ENCODE measurements around the gene PARL. TPM values are rescaled to one million over a fixed set of nuclear protein-coding genes. Genes with fewer than 3 reads are reported as not detected.

PARL gene
- total RNA-seq, 1 experiment from 2014 or later, result 69.7 TPM

GRCh38 chr3:183870563-183870962 is 14.1 kb downstream of the PARL start:
- H3K9me2 ChIP-seq (ENCODE audit: insufficient read depth), result no peaks in the 10 kb centered on the region
- H3K9ac ChIP-seq (ENCODE audit: low read length), result no peak overlapping the region
- RAD21 ChIA-PET (ENCODE audit: low non-redundant PET in 1 of 2, low total read pairs in 2 of 2, uncharacterized antibody in 2 of 2, unreplicated experiment in 2 of 2), result no interaction called here
- POLR2A ChIA-PET, result no interaction called here
- peaks cover 81% of the 10 kb centered on the region for H3K79me2 ChIP-seq (ENCODE audit: insufficient read depth, low read length)
- DNase-seq (ENCODE audit: low read depth, low spot score) (no peak), ATAC-seq (no peak)
- H3K27me3 ChIP-seq (ENCODE audit: insufficient read depth, low read length), result no peaks in the 10 kb centered on the region
- peaks cover 10 to 13% of the 10 kb centered on the region in 2 experiments; a peak in 2 of 4 replicates for H3K36me3 ChIP-seq (ENCODE audit: control insufficient read depth in 1 of 2, insufficient read depth in 2 of 2, low read length in 2 of 2)
- H4K20me1 ChIP-seq (ENCODE audit: insufficient read depth), result no peaks in the 10 kb centered on the region
- intact Hi-C loops (cut with micrococcal nuclease), result no loop called here
- H2AFZ ChIP-seq (ENCODE audit: low read depth, low read length, poor library complexity, severe bottlenecking), result no peak overlapping the region
- H3K4me2 ChIP-seq (ENCODE audit: low read length), result no peak overlapping the region
- no peak for TF ChIP-seq TCF7L2 (IDR thresholded peaks at IDR 0.05; ENCODE audit: borderline replicate concordance, extremely low read depth, insufficient read depth, insufficient read length)
- no peak for TF ChIP-seq SP1 (IDR thresholded peaks at IDR 0.05; ENCODE audit: low read depth)
- no peak for TF ChIP-seq FOSL1 (IDR thresholded peaks at IDR 0.05; ENCODE audit: low read depth)
- no peak for TF ChIP-seq POLR2AphosphoS5 (IDR thresholded peaks at IDR 0.05; ENCODE audit: low read depth, low read length)
- TF ChIP-seq ZFX (IDR thresholded peaks at IDR 0.05), result no peak
- TF ChIP-seq CEBPB (IDR thresholded peaks at IDR 0.05; ENCODE audit: low read depth), result no peak
- TF ChIP-seq CBX3 (IDR thresholded peaks at IDR 0.05; ENCODE audit: low read depth), result no peak
- H3K27ac ChIP-seq (ENCODE audit: low read depth, low read length), result no peak overlapping the region
- no TSS peak for BruUV-seq (replicated peaks)
- peaks cover 0 to 9% of the 10 kb centered on the region in 2 experiments; a peak in 2 of 4 replicates for H3K4me1 ChIP-seq (ENCODE audit: control insufficient read depth in 1 of 2, insufficient read depth in 2 of 2, low read length in 2 of 2)
- no peak overlapping the region for H3K4me3 ChIP-seq (replicated peaks in 1 of 2; ENCODE audit: low read depth in 1 of 2, low read length in 2 of 2)
- H3K9me3 ChIP-seq (ENCODE audit: control insufficient read depth in 1 of 2, insufficient read depth in 1 of 2, low read depth in 1 of 2, low read length in 2 of 2), result no peaks in the 10 kb centered on the region
- CTCF ChIA-PET, result no interaction called here

- ATAC-seq (no peak), DNase-seq (ENCODE audit: low read depth, low spot score) (no peak)
- BruUV-seq (replicated peaks), result no TSS peak
- Histone ChIP-seq H3K79me2 (ENCODE audit: insufficient read depth, low read length) (peaks cover 66% of the 10 kb centered on the region), H4K20me1 (ENCODE audit: insufficient read depth) (no peaks in the 10 kb centered on the region), H3K9ac (ENCODE audit: low read length) (no peak overlapping the region), H3K27ac (ENCODE audit: low read depth, low read length) (no peak overlapping the region), H3K9me2 (ENCODE audit: insufficient read depth) (no peaks in the 10 kb centered on the region), H3K4me2 (ENCODE audit: low read length) (no peak overlapping the region), H3K36me3 (ENCODE audit: control insufficient read depth in 1 of 2, insufficient read depth in 2 of 2, low read length in 2 of 2) (peaks cover 13 to 16% of the 10 kb centered on the region in 2 experiments; a peak in 3 of 4 replicates), H3K27me3 (ENCODE audit: insufficient read depth, low read length) (no peaks in the 10 kb centered on the region), H3K4me1 (ENCODE audit: control insufficient read depth in 1 of 2, insufficient read depth in 2 of 2, low read length in 2 of 2) (peaks cover 0 to 6% of the 10 kb centered on the region in 2 experiments; a peak in 2 of 4 replicates), H3K4me3 (replicated peaks in 1 of 2; ENCODE audit: low read depth in 1 of 2, low read length in 2 of 2) (no peak overlapping the region), H3K9me3 (ENCODE audit: control insufficient read depth in 1 of 2, insufficient read depth in 1 of 2, low read depth in 1 of 2, low read length in 2 of 2) (no peaks in the 10 kb centered on the region), H2AFZ (ENCODE audit: low read depth, low read length, poor library complexity, severe bottlenecking) (no peak overlapping the region)
- ChIA-PET CTCF (no interaction called here), RAD21 (ENCODE audit: low non-redundant PET in 1 of 2, low total read pairs in 2 of 2, uncharacterized antibody in 2 of 2, unreplicated experiment in 2 of 2) (no interaction called here), POLR2A (no interaction called here)
- no peak for TF ChIP-seq TCF7L2 (IDR thresholded peaks at IDR 0.05; ENCODE audit: borderline replicate concordance, extremely low read depth, insufficient read depth, insufficient read length)
- no peak for TF ChIP-seq CBX3 (IDR thresholded peaks at IDR 0.05; ENCODE audit: low read depth)
- TF ChIP-seq EZH2 (IDR thresholded peaks at IDR 0.05), result no peak
- TF ChIP-seq SIN3A (IDR thresholded peaks at IDR 0.05; ENCODE audit: low read depth), result no peak
- no peak for TF ChIP-seq ZNF274 (IDR thresholded peaks at IDR 0.05; ENCODE audit: low read depth, low read length)
- TF ChIP-seq JUND (IDR thresholded peaks at IDR 0.05), result no peak
- no peak for TF ChIP-seq EGR1 (IDR thresholded peaks at IDR 0.05; ENCODE audit: low read depth)
- TF ChIP-seq ELF1 (IDR thresholded peaks at IDR 0.05; ENCODE audit: borderline replicate concordance, low read depth), result no peak
- no peak for TF ChIP-seq CEBPB (IDR thresholded peaks at IDR 0.05; ENCODE audit: low read depth)
- TF ChIP-seq POLR2AphosphoS5 (IDR thresholded peaks at IDR 0.05; ENCODE audit: low read depth, low read length), result no peak
- no peak for TF ChIP-seq FOSL1 (IDR thresholded peaks at IDR 0.05; ENCODE audit: low read depth)
- no peak for TF ChIP-seq ZBTB33 (IDR thresholded peaks at IDR 0.05; ENCODE audit: extremely low read depth, insufficient replicate concordance, low read length)
- no peak for TF ChIP-seq EZH2phosphoT487 (IDR thresholded peaks at IDR 0.05; ENCODE audit: borderline replicate concordance)
- TF ChIP-seq YY1 (IDR thresholded peaks at IDR 0.05; ENCODE audit: extremely low read depth, insufficient replicate concordance, low read depth, low read length), result no peak
- no peak for TF ChIP-seq POLR2A (IDR thresholded peaks at IDR 0.05; ENCODE audit: borderline replicate concordance, extremely low read depth, insufficient read depth, insufficient read length)
- intact Hi-C loops (cut with micrococcal nuclease), result no loop called here
Observed at GRCh38 chr3:183868796-183869195, 15.9 kb downstream of the PARL start.

Data from HCT116 (cell line).